ENCODE measurements around the gene FGD3.

Gene FGD3

DNA sequence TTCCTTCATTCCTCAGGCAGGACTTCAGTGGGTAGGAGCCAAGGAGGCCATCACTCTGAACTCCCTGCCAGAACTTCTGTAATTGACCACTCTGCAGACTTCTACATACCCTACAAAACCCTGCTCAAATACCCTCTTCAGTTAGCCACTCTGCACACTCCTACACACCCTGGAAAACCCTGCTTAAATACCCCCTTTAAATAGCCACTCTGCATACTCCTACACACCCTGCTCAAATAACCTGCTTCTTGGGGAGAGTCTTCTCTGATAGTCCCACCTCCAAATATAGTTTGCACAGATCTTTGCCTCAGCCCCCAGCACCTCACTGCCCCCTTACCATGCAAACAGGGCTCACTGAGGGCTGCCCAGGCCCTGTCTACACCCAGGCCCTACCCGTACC is 130.0 kb downstream of the FGD3 start:
- DNase-seq (ENCODE audit: insufficient read length, low spot score) (no peak), FAIRE-seq (no peak)
- TF ChIP-seq POLR2A (IDR thresholded peaks at IDR 0.05; ENCODE audit: low read depth, low read length), result no peak

DNA sequence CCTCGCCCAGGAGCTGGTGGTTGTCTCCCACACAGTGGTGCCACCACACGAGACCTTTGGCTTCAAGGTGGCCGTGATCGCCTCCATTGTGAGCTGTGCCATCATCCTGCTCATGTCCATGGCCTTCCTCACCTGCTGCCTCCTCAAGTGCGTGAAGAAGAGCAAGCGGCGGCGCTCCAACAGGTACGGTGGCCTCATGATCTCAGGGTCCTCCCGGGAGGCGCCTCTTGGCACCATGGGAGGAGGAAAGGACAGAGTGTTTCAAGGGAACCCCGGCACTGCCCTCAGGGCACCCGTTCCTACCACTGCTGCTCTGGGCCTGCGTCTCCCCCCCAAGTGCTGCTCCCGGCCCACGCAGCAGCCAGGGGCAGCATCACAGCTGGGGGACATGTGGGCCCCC is 130.5 kb downstream of the FGD3 start:
- DNase-seq (ENCODE audit: insufficient read length, low spot score) (no peak), FAIRE-seq (no peak)
- TF ChIP-seq POLR2A (IDR thresholded peaks at IDR 0.05; ENCODE audit: low read depth, low read length), result no peak

DNA sequence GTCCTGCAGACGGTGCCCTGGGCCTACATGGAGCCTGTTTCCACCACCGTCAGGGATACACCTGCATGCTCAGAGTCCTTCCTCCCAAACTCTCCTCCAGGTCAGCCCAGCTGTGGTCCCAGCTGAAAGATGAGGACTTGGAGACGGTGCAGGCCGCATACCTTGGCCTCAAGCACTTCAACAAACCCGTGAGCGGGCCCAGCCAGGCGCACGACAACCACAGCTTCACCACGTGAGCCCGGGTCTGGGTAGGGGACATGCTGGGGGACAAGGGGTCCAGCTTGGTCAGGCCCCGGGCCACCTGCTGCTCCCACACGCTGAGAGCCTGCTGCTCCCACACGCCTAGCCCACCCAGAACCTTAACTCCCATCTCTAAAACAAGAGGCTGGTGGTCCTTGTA is 132.0 kb downstream of the FGD3 start:
- no peak for FAIRE-seq
- no peak for TF ChIP-seq POLR2A (IDR thresholded peaks at IDR 0.05; ENCODE audit: low read depth, low read length)
- DNase-seq (ENCODE audit: insufficient read length, low spot score), result no peak

DNA sequence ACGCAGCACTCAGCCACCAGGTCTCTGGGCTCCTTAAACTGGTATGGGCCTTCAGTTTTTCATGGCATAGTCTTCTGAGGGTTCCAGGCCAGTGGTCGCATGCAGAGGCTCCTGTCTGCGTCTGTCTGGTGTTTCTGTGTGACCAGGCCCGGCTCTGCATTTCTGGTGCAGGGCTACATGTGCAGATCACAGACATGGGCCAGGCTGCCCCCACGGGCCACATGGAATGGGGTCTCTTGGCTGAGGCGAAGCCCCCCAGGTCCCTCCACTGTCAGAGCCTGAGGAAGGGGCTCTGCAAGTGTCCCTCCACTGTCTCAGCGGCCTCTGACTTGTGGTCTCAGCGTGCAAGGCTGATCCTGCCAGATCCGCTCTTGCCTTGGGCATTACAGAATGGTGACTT is 133.1 kb downstream of the FGD3 start:
- no peak for TF ChIP-seq POLR2A (IDR thresholded peaks at IDR 0.05; ENCODE audit: low read depth, low read length)
- DNase-seq (ENCODE audit: insufficient read length, low spot score) (no peak), FAIRE-seq (no peak)

DNA sequence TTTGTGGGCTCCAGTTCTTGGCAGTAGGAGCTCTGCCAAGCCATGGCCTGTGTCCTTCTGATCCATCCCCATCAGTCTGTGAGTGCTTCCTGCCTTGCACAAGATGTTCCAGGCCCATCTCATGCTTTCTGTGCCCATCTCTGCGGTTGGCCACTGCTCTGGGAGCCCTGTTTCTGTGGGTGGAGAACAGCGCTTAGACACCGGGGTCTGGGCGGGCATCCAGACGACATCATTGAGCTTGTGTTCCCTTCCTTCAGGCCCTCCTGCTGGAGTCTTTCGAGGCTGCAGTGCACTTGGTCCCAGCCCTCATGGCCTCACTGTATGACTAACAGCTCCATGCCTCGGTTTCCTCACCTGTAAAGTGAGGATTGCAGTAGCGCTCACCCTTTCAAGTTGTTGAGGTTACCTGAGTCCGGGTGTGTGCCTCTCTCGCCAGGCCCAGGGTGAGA is 133.8 kb downstream of the FGD3 start:
- TF ChIP-seq POLR2A (IDR thresholded peaks at IDR 0.05; ENCODE audit: low read depth, low read length), result no peak
- no peak for DNase-seq (ENCODE audit: insufficient read length, low spot score)

DNA sequence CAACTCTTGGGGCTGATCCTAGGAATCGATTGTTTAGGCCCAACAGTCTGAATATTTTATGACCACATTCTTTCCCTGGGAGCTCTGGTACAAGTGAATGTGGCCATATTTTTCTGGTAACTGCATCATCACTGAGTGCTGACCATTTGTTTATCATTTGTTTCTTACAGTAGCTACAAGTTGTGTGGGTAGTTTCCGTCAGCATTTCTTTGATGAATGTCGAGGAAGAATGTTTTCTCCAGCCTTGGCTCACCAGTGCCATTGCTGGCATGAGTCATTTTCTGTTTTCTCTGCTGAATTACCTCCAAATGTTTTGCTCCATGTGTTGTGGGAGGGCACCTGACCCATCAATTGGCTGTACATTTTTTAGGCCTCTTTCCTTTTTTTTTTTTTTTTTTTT is 134.6 kb downstream of the FGD3 start:
- FAIRE-seq, result peak; percentile 73
- TF ChIP-seq POLR2A (IDR thresholded peaks at IDR 0.05; ENCODE audit: low read depth, low read length), result no peak

More for the DNA sequence above, 133.8 kb downstream of the FGD3 start:
- no peak for FAIRE-seq

DNA sequence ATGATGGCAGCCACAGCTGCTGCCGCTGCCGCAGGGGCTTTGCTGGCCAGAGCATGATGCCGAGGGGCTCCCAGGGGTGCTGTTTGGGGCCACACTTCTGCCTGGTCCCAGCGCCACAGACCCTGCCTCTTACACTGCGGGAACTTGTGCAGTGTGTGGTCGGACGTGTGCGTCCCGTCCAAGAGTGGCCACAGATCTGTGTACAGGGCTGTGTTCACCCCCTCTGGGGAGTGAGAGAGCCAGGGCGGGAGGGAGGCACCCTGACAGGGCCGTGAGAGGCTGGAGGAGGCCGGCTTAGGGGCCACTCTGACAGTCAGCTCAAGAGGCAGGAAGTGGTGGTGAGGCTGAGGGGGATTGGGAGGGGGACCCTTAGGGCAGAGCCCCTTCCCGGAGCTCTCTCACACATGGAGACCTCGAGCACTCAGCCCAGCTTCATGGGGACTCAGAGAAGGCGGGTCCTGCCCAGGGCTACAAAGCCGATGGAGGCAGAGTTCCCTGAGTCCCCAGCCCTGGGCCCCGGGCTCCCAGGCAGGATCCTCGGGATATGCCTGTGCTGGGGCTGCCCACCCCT is 135.6 kb downstream of the FGD3 start:
- TF ChIP-seq POLR2A (IDR thresholded peaks at IDR 0.05; ENCODE audit: low read depth, low read length), result no peak
- no peak for FAIRE-seq
- no peak for DNase-seq (ENCODE audit: insufficient read length, low spot score)

More for the DNA sequence above, 134.6 kb downstream of the FGD3 start:
- no peak for DNase-seq (ENCODE audit: insufficient read length, low spot score)

DNA sequence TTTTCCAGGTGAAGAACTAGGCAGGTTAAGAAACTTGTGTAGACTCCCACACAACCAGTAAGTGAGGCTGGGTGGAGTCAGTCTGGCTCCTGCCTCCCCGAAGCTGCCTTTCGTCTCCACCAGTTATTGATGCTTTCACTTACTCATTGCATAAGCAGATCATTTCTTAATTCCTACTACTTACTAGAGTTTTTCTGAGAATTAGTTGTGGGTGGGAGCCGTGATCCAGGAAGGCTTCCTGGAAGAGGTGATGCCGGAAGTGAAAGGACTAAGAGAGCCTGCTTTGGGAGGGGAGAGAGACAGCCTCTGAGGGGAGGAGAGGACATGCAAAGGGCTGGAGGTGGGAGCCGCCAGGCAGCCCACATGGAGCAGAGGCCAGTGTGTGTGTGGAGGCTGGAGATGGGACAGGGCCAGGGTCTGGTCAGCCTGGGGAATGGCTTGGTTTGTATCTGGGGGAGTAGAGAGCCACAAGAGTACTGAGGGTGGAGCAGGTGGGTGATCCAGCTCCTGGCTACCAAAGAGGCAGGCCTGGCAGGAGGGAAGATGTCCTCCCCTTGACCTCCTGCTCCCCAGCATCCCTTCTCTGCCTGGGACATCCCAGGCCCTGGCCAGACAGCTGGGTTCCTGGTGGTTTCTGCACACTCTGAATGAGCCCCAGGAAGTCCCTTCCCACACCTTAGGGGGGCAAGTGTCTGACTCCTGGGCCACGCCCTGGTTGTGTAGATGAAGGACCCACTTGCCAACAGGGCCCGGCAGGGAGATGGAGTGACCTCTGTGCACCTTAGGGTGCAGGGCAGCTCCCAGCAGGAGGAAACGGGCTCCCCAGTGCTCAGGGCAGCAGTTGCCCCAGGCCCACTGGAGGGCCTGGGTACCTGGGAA is 136.5 kb downstream of the FGD3 start:
- DNase-seq (ENCODE audit: insufficient read length, low spot score) (no peak), FAIRE-seq (no peak)
- TF ChIP-seq POLR2A (IDR thresholded peaks at IDR 0.05; ENCODE audit: low read depth, low read length), result no peak

DNA sequence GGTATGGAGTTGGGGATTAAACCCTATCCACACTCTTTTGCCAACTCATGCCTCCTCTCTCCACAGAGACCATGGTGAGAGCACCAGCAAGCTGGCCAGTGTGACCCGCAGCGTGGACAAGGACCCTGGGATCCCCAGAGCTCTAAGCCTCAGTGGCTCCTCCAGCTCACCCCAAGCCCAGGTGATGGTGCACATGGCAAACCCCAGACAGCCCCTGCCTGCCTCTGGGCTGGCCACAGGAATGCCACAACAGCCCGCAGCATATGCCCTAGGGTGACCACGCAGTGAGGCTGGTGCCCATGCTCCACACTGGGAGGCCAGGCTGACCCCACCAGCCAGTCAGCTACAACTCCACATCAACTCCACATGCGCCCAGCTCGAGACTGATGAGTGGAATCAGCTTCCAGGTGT is 137.2 kb downstream of the FGD3 start:
- DNase-seq (ENCODE audit: insufficient read length, low spot score) (no peak), FAIRE-seq (no peak)
- TF ChIP-seq POLR2A (IDR thresholded peaks at IDR 0.05; ENCODE audit: low read depth, low read length), result no peak

DNA sequence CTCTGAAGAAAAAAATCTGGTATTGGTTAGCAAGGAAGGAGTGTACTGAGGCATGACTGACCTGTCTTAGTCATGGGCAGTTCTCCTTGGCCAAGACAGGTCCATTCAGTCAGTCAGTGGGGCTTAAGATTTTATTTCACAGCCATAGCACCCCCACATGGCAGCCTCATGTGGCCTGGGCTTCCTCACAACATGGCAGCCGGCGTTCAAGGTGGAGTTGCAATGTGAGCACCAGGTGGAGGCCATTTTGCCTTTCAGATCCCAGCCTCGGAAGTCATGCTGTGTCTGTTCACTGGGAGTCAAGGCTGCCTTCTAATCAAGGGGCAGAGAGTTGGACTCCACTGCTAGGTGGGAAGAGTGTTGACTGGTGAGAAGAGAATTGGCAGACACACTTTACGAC is 138.4 kb downstream of the FGD3 start:
- DNase-seq (ENCODE audit: insufficient read length, low spot score) (no peak), FAIRE-seq (no peak)
- no peak for TF ChIP-seq POLR2A (IDR thresholded peaks at IDR 0.05; ENCODE audit: low read depth, low read length)

Measured in H54 (cell line).